ENCODE measurements around the gene TFCP2L1.
"Not testable (repeated sequence)": the region's sequence is repeated elsewhere in the genome, so short reads cannot be mapped to it uniquely, and the experiment has no call there.

Gene TFCP2L1, protein sequence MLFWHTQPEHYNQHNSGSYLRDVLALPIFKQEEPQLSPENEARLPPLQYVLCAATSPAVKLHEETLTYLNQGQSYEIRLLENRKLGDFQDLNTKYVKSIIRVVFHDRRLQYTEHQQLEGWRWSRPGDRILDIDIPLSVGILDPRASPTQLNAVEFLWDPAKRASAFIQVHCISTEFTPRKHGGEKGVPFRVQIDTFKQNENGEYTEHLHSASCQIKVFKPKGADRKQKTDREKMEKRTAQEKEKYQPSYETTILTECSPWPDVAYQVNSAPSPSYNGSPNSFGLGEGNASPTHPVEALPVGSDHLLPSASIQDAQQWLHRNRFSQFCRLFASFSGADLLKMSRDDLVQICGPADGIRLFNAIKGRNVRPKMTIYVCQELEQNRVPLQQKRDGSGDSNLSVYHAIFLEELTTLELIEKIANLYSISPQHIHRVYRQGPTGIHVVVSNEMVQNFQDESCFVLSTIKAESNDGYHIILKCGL

DNA sequence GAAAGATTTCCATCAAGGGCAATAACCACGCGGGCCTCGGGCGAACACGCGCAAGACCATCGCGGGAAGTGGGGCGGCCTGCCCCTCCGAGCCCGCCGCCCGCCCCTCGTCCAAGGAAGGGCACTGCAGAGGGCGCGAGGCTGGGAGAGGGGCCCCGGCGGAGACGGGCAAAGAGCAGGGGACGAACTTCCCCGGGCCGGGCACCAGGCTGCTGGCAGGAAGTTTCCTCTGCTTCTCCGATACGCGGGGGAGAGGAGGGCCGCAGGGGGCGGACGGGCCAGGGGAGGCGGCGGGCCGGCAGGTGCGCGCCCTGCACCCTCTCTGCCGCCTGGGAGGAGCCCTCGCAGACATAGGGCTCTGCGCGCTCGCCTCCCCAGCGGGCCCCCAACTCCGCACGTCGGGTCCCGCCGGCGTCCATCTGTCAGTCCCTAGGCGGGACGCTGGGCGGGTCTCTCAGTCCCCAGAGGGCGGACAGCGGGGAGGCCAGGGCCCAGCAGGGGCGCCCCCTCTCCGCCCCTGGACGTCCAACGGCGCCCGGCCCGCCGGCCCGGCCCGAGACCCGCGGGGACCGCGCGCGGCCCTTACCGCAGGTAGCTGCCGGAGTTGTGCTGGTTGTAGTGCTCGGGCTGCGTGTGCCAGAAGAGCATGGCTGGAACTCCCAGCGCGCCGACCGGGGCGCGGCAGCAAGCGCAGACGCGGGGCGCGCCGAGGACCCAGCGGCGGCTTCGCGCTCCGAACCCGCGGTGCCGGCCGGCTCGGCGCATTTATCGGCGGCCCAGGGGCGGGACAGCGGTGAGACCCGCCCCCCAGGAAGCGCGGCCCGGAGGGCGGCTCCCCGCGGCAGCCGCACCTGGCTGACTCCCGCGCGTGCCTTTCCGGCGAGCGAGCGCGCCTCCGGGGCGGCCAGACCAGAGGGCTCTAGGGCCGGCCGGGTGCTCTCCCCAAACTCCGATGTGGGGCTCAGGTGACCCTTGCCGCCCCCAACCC lies at the start of gene TFCP2L1:
Gene TFCP2L1, minus strand, starts transcription at position 740 of the 987 bp plus-strand sequence. Its CDS starts 93 bp downstream, at position 647.
- DNase-seq: no peak

DNA sequence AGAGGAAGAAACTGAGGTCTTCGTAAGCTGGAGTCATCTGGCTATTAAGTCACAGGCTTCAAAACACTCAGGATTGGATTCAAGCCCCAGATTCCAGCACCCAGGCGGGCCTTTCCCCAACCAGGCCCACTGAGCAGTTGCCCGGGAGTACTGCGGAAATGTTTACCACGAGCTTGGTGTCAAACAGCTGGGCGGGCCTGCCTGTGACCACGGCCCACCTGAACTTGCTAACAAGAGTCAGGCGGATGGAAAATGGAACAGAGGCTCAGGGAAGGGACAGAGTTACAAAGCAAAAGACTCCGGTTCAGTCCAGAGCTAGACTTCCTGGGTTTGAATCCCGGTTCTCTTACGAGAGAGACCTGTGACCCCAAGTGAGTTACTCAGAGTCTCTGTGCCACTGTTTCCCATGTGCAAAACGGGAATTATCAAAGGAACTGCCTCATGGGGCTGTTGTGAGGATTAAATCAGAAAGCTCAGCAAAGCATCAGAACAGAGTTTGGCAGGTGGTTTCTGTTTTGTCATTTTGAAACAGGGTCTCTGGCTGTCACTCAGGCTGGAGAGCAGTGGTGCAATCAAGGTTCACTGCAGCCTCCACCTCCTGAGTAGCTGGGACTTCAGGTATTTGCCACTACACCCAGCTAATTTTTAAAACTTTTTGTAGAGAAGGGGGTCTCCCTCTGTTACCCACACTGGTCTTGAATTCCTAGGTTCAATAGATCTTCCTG lies 49.0 kb upstream of the TFCP2L1 start:
- DNase-seq: no peak

DNA sequence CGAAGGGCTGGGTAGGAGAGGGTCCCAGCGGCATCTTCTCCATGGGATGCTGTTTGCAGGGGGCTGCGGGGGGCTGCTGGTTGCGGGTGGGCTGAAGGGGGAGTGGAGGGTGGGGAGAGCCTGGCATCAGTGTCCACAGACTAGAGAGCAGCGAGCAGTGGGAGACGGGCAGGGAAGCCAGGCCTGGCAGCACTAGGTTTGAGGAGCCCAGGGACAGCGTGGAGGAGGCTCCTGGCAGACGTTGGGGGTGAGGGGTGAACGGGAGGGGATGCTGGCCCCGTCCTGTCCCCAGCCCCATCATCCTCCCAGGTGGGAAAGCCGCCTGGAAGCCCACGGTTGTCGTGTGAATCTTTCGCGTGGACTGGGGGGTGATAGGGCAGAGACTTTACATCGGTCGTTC lies 48.2 kb upstream of the TFCP2L1 start:
- no peak for DNase-seq

DNA sequence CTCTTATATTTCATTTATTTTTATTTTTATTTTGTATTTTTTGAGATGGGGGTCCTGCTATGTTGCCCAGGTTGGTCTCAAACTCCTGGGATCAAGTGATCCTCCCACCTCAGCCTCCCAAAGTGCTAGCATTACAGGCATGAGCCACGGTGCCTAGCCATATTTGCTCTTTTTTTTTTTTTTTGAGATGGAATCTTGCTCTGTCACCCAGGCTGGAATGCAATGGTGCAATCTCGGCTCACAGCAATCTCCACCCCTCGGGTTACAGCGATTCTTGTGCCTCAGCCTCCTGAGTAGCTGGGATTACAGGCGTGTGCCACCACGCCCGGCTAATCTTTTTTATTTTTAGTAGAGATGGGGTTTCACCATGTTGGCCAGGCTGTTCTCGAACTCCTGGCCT lies 46.3 kb upstream of the TFCP2L1 start:
- DNase-seq: not testable (repeated sequence)

DNA sequence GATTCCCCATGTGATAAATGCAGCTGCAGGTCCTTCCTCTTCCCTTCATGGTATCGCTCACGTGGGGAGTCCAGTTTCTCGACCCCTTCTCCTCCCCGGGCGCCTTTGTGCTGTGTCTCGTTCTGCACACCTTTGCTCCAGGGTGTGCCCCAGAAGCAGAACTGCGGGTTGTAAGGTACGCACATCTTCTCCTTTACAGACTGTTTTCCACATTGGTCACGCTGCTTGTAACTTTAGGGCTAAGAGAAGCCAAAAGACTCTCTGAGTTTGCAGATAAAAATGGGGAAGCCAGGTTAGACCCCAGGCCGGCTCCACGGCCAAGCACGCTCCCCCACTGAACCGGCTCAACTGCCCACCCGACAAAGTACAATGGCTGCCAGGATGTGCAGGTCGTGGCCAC lies 45.9 kb upstream of the TFCP2L1 start:
- DNase-seq: no peak

DNA sequence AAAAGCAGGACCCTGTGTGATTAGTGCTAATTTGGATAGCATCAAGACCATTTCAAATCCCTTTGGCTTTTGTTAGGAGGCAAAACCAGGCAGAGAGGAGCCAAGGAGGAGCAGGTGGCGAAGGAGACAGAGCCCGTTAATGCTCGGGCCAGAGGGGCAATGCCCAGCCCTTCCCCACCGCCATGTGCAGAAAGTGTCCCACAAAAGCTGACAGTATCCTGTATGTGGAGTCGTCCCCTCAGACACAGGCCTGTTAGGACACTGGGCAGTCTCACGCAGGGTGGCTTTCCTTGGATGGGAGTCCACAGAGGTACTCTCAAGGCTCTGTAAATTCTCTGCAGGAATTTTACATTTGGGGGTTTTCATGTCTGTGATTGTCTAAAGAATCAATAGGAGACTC lies 44.8 kb upstream of the TFCP2L1 start:
- no peak for DNase-seq

DNA sequence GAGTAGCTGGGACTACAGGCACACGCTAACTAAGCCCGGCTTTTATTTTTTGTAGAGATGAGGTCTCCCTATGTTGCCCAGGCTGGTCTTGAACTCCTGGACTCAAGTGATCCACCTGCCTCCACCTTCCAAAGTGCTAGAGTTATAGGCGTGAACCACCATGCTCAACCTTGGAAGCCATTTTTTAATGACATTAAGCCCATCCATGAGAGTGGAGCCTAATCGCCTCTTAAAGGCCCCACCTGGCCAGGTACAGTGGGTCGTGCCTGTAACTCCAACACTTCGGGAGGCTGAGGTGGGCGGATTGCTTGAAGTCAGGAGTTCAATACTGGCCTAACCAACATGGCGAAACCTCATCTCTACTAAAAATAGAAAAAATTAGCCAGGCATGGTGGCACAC lies 41.6 kb upstream of the TFCP2L1 start:
- no peak for DNase-seq

DNA sequence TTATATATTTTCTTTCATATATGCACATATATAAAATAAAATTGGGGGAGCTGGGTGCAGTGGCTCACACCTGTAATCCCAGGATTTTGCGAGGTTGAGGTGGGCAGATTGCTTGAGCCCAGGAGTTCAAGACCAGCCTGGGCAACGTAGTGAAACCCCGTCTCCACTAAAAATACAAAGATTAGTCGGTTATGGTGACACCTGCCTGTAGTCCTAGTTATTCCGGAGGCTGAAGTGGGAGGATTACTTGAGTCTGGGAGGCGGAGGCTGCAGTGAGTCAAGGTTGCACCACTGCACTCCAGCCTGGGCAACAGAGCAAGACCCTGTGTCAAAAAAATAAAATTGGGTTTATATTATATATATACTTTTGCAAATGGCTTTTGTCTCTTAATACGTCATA lies 39.6 kb upstream of the TFCP2L1 start:
- no peak for DNase-seq

DNA sequence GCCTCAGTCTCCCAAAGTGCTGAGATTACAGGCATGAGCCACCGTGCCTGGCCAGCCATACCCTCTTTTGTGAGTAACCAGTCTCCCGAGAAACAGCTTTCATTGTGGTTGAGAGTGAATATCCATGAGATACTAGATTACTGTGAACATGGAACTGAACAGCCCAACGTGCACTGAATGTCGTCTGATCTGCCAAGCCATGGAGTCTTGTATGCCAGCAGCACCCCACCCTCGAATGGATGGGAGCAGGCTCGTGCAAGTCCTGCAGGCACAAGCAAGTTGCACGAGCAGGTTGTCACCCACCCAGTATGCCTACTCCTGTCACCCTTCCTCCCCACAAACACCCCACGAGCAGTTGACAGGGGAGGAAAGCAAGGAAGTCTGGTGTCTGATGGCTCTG lies 36.5 kb upstream of the TFCP2L1 start:
- no peak for DNase-seq

DNA sequence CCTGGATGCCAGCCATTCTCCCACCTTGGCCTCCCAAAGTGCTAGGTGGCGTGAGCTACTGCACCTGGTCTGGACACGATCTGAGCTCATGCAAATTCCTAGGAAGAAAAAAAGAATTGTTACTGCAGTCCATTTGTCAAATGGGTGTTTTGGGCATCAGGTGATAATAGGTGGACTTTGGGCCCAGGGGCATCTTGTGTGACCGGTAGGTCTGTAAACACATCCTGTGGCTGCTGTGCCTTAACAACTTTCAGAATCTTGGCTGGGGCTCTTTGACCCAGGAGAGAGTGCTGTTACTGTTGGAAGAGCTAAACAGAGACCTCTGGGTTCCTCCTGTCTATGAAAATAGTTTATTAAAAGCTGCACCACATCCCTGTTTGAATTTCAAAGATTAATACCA lies 34.9 kb upstream of the TFCP2L1 start:
- DNase-seq: no peak

DNA sequence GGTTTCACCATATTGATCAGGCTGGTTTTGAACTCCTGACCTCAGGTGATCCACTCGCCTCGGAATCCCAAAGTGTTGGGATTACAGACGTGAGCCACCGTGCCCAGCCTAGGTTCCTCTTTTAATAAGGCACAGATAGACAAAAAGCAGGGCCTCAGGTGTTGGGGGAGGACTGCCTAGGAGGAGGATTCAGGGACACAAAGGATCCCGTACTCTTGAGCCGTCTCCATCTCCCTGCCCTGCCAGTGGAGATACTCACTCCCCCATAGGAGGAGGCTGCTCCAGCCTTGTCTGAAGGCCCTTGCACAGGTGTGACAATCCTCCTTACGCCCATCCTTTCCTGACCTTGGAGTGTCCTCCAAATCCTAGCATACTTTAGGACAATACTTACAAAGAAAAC lies 32.0 kb upstream of the TFCP2L1 start:
- DNase-seq: no peak

DNA sequence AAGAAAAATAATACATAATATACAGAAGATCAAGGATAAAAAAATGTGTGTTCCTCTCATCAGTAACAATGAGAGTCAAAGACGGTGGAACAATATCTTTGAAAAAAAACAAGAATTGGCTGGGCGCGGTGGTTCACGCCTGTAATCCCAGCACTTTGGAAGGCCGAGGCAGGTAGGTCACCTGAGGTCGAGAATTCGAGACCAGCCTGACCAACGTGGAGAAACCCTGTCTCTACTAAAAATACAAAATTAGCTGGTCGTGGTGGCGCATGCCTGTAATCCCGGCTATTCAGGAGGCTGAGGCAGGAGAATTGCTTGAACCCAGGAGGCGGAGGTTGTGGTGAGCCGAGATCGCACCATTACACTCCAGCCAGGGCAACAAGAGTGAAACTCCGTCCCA lies 28.7 kb upstream of the TFCP2L1 start:
- DNase-seq: not testable (repeated sequence)

DNA sequence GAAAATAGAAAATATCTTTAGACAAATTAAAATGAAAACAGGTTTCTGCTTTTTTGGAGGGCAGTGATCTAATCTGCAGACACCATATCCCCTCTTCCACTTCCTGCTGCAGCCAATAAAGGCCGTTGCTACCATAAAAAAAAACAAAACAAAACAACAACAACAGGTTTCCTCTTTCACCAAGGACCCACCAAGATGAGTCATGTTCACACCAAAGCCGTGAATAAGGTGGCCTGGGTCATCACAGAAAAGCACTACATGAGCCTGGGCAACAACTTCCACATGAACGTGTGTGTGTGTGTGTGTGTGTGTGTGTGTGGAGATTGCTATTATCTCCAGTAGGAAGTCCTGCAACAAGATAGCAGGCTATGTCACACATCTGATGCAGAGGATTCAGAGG lies 24.8 kb upstream of the TFCP2L1 start:
- peak; percentile 53 for DNase-seq

DNA sequence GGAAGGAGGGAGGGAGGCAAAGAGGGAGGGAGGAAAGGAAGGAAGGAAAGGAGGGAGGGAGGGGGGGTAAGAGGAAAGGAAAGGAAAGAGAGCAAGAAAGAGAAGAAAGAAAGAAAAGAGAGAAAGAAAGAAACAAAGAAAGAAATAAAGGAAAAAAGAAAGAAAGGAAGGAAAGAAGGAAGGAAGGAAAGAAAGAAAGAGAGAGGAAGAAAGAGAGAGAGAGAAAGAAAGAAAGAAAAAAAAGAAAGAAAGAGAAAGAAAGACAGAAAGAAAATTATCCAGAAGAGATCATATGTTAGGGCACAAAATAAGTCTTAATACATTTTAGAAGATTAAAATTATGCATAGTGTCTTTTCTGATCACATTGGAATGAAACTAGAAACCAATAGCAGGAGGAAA lies 24.3 kb upstream of the TFCP2L1 start:
- no peak for DNase-seq

DNA sequence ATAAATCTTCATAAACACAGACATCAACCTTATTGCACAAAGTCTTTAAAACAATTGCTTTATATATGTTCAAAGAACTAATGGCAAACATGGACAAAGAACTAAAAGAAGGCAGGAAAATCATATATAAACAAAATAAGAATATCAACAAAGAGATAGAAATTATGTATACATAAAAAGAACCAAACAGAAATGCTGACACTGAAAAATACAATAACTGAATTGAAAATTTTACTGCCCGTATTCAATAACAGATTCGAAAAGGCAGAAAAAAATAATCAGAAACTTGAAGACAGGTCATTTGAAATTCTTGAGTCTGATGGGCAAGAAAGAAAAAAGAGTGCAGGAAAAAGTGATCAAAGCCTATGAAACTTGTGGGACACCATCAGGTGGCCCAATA lies 22.0 kb upstream of the TFCP2L1 start:
- no peak for DNase-seq

DNA sequence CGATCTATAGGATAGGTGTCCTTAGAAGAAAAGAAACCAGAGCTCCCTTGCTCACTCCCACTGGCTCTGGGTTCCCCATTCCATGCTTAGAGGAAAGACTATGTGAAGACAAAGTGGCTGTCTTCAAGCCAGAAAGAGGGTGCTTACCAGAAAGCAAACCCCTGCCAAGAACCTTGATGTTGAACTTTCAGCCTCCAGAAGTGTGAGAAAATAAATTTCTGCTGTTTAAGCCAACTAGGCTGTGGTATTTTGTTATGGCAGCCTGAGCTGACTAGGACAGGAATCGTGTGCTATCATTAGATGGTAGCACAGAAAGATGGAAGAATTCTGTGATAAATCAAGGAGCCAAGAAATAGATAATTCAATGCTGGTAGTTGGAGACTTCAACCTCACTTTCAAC lies 19.9 kb upstream of the TFCP2L1 start:
- DNase-seq: no peak

DNA sequence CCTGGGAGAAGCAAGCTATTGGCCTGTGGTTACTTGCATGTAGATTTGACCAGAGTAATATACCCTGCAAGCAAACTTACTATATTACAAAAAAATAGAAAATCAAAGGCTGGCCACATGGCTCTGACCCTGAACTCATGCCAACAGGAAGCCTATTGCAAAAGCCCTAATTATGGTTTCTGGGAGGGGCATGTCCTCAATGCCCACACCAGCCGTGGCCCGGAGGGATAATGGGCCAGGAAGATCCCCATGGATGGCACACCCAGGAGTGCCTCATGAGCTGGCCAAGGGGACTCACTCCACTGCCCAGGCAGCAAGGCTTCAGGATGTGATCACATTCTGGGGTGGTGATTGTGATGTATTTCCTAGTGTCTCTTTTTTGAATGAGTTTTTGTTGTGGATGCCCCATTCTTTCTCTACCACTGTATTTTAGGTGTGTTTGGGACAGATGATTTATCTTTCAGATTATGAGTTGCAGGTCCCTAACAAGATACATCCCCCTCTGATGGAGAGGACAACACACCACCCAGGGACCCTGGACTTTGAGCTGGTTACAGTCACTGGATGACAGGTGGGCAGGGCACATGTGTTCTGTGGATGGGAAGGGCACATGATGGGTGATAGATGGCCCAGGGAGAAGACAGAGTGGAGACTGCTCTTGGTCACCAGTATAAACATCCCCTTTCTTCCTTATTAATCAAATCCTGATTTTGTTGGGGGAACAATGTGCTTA lies 18.7 kb upstream of the TFCP2L1 start:
- DNase-seq: no peak

DNA sequence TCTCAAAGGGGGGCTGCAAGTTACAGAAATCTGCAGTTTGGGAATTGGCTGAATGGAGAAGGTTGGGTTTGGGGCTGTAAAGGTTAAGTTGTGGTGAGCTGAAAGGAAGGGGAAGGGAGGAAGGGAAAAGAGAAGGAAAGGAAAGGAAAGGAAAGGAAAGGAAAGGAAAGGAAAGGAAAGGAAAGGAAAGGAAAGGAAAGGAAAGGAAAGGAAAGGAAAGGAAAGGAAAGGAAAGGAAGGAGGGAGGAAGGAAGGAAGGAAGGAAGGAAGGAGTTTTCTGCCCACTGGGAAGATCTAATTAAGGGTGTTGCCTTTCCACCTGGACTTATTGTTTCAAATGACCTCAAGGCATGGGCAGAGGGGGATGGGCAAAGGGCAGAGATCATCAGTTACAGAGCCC lies 16.2 kb upstream of the TFCP2L1 start:
- not testable (repeated sequence) for DNase-seq

DNA sequence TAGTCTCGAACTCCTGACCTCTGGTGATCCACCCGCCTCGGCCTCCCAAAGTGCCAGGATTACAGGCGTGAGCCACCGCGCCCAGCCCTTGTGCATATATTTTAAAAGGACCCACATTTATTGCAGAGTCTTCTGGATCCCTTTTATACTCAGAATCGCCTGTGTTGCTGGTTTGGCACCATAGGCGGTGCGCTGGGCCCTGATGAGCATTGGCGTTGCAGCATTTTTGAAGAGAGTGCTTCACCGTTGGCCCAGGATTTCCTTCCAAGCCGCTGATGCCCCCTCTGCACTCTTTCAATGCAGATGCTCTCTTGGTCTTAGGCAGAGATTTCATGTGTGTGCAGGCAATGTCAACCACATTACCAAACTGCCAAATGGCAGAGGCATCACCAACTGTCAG lies 13.5 kb upstream of the TFCP2L1 start:
- DNase-seq: no peak

DNA sequence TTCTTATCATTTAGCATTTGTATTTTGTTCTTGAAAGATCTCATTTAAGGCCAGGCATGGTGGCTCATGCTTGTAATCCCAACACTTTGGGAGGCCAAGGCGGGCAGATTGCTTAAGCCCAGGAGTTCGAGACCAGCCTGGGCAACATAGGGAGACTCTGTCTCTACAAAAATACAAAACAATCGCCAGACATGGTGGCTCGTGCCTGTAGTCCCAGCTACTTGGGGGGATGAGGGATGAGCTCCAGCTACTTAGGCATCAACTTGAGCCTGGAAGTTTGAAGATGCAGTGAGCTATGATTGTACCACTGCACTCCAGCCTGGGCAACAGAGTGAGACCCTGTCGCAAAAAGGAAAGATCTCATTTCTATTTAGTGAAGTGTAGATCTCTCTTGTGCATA lies 12.9 kb upstream of the TFCP2L1 start:
- not testable (repeated sequence) for DNase-seq

DNA sequence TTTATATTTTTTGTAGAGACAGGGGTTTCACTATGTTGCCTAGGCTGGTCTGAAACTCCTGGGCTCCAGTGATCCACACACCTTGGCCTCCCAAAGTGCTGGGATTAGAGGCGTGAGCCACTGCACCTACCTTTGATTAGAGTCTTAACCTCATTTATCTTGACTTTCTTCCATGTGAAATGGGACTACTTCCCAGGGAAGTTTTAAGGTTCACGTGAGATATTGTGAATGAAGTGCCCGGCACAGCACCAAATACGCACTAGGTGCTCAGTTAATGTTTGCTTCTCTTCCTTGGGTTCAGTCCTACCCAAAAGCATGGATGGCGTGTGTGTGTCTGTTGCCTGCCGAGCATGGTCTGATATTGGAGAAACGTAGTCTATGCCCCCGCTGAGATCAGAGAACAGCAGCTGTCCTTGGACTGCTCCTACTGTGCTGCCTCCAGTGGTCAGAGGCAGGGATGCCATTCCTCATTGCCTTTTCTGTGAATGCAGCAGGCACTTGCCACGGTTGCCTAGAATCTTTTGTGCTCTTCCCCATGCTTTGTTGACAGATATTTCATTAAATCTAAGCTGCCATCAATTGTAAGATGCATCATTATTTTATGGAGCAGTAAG lies 12.3 kb upstream of the TFCP2L1 start:
- peak; percentile 37 for DNase-seq

Measured in OCI-M1 (cell line).